Measurements from ENCODE around the gene PTPRM.

DNA sequence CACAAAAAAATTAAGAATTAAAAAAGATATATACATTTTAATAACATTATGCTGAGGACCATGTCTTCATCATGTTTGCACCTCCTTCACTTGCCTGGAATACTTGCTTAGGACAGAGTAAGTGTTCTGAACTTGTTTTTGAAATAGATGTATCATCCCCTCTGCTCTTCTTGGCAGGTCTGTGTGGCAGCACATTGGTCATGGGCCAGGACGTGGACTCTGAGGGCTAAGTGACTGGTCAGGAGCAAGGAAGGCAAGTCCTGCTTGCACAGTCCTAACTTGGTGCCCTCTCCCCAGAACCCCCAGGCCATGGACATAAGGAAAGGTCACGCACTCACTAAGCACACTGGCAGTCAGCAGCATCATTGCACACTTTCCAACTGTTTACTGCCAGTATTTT is 95.8 kb downstream of the PTPRM start:
- TF ChIP-seq, protein P1, sequence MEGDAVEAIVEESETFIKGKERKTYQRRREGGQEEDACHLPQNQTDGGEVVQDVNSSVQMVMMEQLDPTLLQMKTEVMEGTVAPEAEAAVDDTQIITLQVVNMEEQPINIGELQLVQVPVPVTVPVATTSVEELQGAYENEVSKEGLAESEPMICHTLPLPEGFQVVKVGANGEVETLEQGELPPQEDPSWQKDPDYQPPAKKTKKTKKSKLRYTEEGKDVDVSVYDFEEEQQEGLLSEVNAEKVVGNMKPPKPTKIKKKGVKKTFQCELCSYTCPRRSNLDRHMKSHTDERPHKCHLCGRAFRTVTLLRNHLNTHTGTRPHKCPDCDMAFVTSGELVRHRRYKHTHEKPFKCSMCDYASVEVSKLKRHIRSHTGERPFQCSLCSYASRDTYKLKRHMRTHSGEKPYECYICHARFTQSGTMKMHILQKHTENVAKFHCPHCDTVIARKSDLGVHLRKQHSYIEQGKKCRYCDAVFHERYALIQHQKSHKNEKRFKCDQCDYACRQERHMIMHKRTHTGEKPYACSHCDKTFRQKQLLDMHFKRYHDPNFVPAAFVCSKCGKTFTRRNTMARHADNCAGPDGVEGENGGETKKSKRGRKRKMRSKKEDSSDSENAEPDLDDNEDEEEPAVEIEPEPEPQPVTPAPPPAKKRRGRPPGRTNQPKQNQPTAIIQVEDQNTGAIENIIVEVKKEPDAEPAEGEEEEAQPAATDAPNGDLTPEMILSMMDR (conservative IDR thresholded peaks at IDR 0.05; ENCODE audit: low read depth, low read length) = no peak
- TF ChIP-seq EZH2 (IDR thresholded peaks at IDR 0.05; ENCODE audit: borderline replicate concordance, low read depth, low read length, poor library complexity, severe bottlenecking) = no peak
